ENCODE measurements around the gene DZIP3.
"Not testable (repeated sequence)": the region's sequence is repeated elsewhere in the genome, so short reads cannot be mapped to it uniquely, and the experiment has no call there.

Gene DZIP3

DNA sequence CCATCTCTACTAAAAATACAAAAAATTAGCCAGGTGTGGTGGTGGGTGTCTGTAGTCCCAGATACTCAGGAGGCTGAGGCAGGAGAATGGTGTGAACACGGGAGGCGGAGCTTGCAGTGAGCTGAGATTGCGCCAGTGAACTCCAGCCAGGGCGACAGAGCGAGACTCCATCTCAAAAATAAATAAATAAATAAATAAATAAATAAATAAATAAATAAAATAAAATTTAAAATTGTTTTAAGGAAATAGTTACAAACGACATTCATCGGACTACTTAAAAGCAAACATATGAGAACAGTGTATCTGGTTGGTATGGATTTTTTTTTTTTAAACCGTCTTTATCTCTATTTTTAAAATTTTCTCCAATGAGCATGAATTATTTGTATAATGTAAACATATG is 26.6 kb downstream of the DZIP3 start:
- not testable (repeated sequence) for H3K36me3 ChIP-seq (ENCODE audit: insufficient read depth, low read length); H3K4me1 ChIP-seq (ENCODE audit: insufficient read depth, low read length); H3K9me3 ChIP-seq (ENCODE audit: control insufficient read depth, insufficient read depth, low read length); H3K9ac ChIP-seq (ENCODE audit: low read depth, low read length)

DNA sequence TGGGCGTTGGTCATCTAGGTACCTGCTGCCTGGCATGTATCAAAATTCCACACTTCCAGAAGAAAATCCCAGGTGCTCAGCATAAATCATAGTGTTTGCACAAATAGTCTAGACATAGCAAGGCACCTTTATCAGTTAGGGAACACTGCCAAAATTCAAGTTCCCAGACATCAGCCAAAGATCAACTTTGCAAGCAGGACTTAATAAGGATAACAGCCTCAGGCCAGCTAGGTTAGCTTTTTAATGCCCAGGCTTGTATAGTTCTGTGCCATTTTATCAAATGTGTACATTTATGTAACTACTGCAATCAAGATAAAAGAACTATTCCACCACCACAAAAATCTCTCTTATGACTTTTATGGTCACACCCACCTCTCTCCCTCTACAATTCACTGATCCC is 30.7 kb downstream of the DZIP3 start:
- H3K9ac ChIP-seq (ENCODE audit: low read depth, low read length), result no peak overlapping the region
- H3K36me3 ChIP-seq (ENCODE audit: insufficient read depth, low read length), result no peaks in the 10 kb centered on the region; the same call in 1 of the 2 replicates
- H3K4me1 ChIP-seq (ENCODE audit: insufficient read depth, low read length), result no peaks in the 10 kb centered on the region
- no peaks in the 10 kb centered on the region for H3K9me3 ChIP-seq (ENCODE audit: control insufficient read depth, insufficient read depth, low read length)

DNA sequence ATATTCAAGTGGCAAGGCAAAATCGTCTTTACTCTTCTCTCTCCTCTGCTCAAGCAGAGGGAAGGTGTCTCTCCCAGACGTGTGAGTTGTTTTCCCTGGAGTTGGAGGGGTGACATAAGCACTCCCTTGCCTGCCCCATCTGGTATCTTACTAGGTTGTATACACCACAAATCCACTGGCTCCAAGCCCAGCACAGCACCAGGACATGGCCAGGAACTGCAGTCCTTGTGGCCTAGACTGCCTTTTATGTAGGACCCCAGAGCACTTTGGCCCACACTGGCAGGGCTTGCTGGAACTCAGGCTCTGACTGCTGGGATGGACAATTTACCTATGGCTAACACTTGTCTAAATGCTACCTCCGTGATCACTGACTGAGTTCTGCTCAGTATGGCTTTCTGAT is 34.0 kb downstream of the DZIP3 start:
- no peaks in the 10 kb centered on the region for H3K4me1 ChIP-seq (ENCODE audit: insufficient read depth, low read length)

DNA sequence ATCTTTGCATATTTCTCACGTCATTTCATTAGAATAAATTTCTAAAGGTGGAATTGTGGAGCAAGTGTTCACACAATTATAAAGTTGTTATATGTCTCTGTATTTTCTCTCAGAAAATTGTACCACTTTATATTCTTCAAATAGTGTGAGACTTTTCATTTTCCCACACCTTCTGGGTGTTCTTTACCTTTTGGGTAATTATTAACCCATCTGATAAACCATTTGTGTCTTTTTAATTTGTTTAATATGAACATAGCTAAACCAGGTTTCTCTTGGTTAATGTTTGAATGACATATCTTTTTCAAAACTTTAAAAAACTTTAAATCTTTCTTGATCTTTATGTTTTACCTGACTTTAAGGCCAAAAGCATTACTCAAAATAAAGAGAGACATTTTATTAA is 40.5 kb downstream of the DZIP3 start:
- H3K9ac ChIP-seq (ENCODE audit: low read depth, low read length), result no peak overlapping the region
- no peaks in the 10 kb centered on the region for H3K4me1 ChIP-seq (ENCODE audit: insufficient read depth, low read length)
- H3K36me3 ChIP-seq (ENCODE audit: insufficient read depth, low read length), result no peaks in the 10 kb centered on the region
- no peaks in the 10 kb centered on the region for H3K9me3 ChIP-seq (ENCODE audit: control insufficient read depth, insufficient read depth, low read length)

More for the DNA sequence above, 34.0 kb downstream of the DZIP3 start:
- Histone ChIP-seq H3K36me3 (ENCODE audit: insufficient read depth, low read length) (no peaks in the 10 kb centered on the region; the same call in 1 of the 2 replicates), H3K9me3 (ENCODE audit: control insufficient read depth, insufficient read depth, low read length) (no peaks in the 10 kb centered on the region), H3K9ac (ENCODE audit: low read depth, low read length) (no peak overlapping the region)

DNA sequence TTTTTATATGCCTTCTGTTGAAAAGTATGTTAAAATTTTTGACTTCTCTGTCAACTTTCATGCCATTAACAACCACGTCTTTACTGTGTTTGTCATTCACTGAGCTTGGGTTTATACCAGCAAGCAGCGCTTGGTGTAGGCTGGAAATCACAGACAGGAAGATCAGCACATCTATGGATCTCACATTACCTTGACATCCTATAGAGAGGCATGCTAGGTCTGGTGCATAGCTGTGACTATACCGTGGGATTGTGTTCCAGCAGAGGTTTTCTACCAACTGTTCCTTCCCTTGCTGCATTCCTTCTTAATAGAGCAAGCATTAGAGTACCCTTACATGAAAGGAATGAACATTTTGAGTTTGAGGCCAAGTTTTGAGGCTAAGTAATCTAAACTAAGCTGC is 53.0 kb downstream of the DZIP3 start:
- Histone ChIP-seq H3K9me3 (ENCODE audit: control insufficient read depth, insufficient read depth, low read length) (no peaks in the 10 kb centered on the region), H3K9ac (ENCODE audit: low read depth, low read length) (no peak overlapping the region), H3K4me1 (ENCODE audit: insufficient read depth, low read length) (peaks cover 4% of the 10 kb centered on the region; the same call in 1 of the 2 replicates), H3K36me3 (ENCODE audit: insufficient read depth, low read length) (peaks cover 2% of the 10 kb centered on the region; the same call in 1 of the 2 replicates)

DNA sequence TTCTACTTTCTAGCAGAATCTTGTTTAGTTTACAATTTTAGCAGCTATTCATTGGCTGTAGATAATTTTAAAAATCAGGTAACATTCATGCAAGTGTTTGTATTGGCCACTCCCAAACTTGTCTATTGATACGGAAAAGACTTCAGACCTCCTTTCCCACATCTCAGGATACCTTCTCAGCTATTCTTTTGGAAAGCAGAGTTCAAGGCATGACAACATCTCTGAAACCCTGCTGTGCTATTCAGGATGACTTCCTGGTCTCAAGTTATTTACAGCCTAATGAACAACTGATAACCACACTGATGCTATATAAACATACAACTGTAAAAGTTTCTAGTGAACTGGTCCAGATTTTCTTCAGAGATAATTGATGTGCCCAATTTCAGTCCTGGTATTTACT is 55.8 kb downstream of the DZIP3 start:
- Histone ChIP-seq H3K4me1 (ENCODE audit: insufficient read depth, low read length) (peaks cover 4% of the 10 kb centered on the region; the same call in 1 of the 2 replicates), H3K9ac (ENCODE audit: low read depth, low read length) (no peak overlapping the region), H3K9me3 (ENCODE audit: control insufficient read depth, insufficient read depth, low read length) (no peaks in the 10 kb centered on the region), H3K36me3 (ENCODE audit: insufficient read depth, low read length) (no peaks in the 10 kb centered on the region)

DNA sequence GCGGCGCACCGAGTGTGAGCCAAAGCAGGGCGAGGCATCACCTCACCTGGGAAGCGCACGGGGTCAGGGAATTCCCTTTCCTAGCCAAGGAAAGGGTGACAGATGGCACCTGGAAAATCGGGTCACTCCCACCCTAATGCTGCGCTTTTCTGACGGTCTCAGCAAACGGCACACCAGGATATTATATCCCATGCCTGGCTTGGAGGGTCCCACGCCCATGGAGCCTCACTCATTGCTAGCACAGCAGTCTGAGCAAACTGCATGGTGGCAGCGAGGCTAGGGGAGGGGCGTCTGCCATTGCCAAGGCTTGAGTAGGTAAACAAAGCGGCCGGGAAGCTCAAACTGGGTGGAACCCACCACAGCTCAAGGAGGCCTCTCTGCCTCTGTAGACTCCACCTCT is 66.1 kb downstream of the DZIP3 start:
- peaks cover 11% of the 10 kb centered on the region; the same call in 1 of the 2 replicates for H3K36me3 ChIP-seq (ENCODE audit: insufficient read depth, low read length)
- H3K4me1 ChIP-seq (ENCODE audit: insufficient read depth, low read length); H3K9ac ChIP-seq (ENCODE audit: low read depth, low read length): not testable (repeated sequence)

DNA sequence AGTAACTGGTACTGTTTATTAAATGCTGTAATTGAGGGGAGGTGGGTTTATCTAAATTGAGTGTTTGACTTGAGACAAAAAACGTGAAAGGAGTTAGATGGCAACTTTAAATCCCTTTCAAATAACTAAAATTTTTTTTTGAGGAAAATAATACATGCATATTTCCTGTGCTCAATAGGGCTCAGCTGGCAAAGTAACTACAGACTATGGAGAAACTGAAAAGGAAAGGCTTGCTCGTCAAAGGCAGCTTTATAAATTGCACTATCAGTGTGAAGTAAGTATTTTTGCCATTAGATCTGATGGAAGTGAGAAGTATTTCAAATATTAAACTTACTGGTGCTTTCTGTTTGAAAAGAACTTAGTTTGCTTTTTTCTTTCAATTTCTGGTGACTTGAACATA is 72.2 kb downstream of the DZIP3 start:
- Histone ChIP-seq H3K9me3 (ENCODE audit: control insufficient read depth, insufficient read depth, low read length) (no peaks in the 10 kb centered on the region; the same call in 1 of the 2 replicates), H3K4me1 (ENCODE audit: insufficient read depth, low read length) (no peaks in the 10 kb centered on the region), H3K9ac (ENCODE audit: low read depth, low read length) (no peak overlapping the region), H3K36me3 (ENCODE audit: insufficient read depth, low read length) (peaks cover 4% of the 10 kb centered on the region; the same call in 1 of the 2 replicates)

More for the DNA sequence above, 66.1 kb downstream of the DZIP3 start:
- H3K9me3 ChIP-seq (ENCODE audit: control insufficient read depth, insufficient read depth, low read length), result peaks cover 13% of the 10 kb centered on the region

DNA sequence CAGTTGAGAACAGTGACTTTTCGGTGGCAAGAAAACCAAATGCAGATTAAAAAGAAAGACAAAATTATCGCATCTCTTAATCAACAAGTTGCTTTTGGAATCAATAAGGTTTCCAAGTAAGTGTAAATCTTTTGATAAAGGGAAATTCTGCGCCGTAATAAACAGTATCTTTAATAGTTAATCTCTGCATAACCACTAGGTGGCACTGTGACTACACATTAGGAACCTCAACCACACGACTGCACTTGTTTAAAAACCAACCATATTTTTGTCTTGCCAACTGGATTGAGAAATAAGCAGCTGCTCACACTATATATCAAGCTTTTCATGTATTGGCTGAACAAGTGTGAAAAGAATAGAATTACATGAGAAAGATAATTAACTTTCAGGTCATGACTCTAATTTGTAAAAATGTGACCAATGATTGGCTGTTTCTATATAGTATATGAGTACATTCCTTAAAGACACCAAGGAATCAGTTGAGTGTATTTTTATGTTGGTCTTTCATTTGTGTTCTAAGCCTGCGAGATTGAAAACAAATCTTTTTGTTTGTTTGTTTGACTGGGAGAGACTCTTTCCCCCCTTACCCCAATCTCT is 72.7 kb downstream of the DZIP3 start:
- H3K36me3 ChIP-seq (ENCODE audit: insufficient read depth, low read length), result peaks cover 4% of the 10 kb centered on the region; the same call in 1 of the 2 replicates
- H3K4me1 ChIP-seq (ENCODE audit: insufficient read depth, low read length), result no peaks in the 10 kb centered on the region
- H3K9me3 ChIP-seq (ENCODE audit: control insufficient read depth, insufficient read depth, low read length), result no peaks in the 10 kb centered on the region; the same call in 1 of the 2 replicates
- H3K9ac ChIP-seq (ENCODE audit: low read depth, low read length), result no peak overlapping the region

DNA sequence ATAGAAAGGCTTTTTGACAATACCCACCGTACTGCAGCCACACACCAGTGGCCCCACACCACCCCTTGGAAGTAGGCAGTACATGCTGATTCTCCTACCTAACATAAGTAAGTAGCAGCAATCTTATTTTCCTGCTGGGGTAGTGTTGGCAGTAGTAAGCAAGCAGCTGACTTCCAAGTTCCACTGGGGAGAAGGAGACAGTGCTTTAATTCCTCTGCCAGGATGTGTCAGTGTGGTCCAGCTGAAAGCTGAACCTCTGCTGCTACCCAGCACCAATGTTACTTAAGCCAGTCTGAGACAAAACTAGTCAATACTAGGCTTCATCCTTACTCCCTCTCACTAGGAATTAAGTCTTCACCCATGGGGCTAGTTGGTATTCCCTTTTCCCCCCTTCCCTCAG is 74.7 kb downstream of the DZIP3 start:
- no peaks in the 10 kb centered on the region; the same call in 1 of the 2 replicates for H3K9me3 ChIP-seq (ENCODE audit: control insufficient read depth, insufficient read depth, low read length)

DNA sequence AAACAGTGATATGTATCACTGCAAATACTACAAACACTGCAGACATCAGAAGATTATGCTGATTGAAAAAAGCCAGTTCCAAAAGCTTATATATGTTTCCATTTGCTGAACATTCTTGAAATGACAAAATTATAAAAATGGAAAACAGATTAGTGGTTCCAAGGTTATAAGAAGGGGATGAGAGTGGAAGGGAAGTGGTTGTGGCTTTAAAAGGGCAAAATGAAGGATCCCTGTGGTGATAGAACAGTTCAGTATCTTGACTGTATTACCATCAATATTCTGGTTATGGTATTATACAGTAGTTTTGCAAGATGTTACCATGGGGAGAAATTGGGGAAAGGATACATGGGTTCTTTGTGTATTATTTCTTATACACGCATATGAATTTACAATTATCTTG is 77.8 kb downstream of the DZIP3 start:
- Histone ChIP-seq H3K36me3 (ENCODE audit: insufficient read depth, low read length) (peaks cover 4% of the 10 kb centered on the region; the same call in 1 of the 2 replicates), H3K9me3 (ENCODE audit: control insufficient read depth, insufficient read depth, low read length) (no peaks in the 10 kb centered on the region; the same call in 1 of the 2 replicates), H3K4me1 (ENCODE audit: insufficient read depth, low read length) (no peaks in the 10 kb centered on the region), H3K9ac (ENCODE audit: low read depth, low read length) (no peak overlapping the region)

More for the DNA sequence above, 74.7 kb downstream of the DZIP3 start:
- Histone ChIP-seq H3K36me3 (ENCODE audit: insufficient read depth, low read length) (peaks cover 4% of the 10 kb centered on the region; the same call in 1 of the 2 replicates), H3K4me1 (ENCODE audit: insufficient read depth, low read length) (no peaks in the 10 kb centered on the region), H3K9ac (ENCODE audit: low read depth, low read length) (no peak overlapping the region)

DNA sequence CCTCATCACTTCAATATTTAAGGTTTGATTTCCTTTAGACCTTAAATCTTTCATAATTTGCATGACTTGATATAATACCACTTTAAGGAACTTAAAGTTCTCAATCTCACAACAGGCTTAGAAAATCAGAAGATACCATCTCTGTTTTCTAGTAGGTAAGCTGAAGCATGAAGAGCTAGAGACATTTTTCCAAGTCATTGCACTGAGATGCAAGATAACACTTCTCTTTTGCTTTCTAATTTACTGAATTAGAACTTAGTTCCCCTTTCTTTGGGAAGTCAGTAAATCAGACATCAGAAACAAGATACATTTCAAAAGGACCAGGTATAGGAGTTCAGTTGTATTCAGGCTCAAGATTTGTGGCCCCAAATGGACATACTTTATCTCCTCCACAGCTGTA is 79.7 kb downstream of the DZIP3 start:
- Histone ChIP-seq H3K9me3 (ENCODE audit: control insufficient read depth, insufficient read depth, low read length) (no peaks in the 10 kb centered on the region; the same call in 1 of the 2 replicates), H3K4me1 (ENCODE audit: insufficient read depth, low read length) (no peaks in the 10 kb centered on the region), H3K9ac (ENCODE audit: low read depth, low read length) (no peak overlapping the region), H3K36me3 (ENCODE audit: insufficient read depth, low read length) (no peaks in the 10 kb centered on the region)

DNA sequence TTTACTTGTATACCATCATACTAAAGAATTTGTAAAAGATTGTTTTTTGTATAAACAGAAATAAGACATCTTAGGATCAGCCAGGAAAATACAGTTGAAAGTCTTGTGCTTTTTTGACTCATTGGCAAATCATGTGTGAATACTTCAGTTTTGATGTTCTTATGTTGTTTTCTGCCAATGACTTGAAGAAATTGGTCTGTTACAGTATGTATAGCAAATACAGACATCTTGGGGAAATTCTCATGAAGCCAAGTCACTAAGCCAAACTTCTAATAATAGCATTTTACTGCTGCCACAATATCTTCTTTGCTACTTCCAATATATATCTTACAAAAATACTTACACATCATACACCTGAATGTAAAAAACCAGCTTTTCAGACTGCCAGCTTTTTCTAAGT is 83.2 kb downstream of the DZIP3 start:
- Histone ChIP-seq H3K9me3 (ENCODE audit: control insufficient read depth, insufficient read depth, low read length) (no peaks in the 10 kb centered on the region), H3K36me3 (ENCODE audit: insufficient read depth, low read length) (no peaks in the 10 kb centered on the region), H3K9ac (ENCODE audit: low read depth, low read length) (no peak overlapping the region)

DNA sequence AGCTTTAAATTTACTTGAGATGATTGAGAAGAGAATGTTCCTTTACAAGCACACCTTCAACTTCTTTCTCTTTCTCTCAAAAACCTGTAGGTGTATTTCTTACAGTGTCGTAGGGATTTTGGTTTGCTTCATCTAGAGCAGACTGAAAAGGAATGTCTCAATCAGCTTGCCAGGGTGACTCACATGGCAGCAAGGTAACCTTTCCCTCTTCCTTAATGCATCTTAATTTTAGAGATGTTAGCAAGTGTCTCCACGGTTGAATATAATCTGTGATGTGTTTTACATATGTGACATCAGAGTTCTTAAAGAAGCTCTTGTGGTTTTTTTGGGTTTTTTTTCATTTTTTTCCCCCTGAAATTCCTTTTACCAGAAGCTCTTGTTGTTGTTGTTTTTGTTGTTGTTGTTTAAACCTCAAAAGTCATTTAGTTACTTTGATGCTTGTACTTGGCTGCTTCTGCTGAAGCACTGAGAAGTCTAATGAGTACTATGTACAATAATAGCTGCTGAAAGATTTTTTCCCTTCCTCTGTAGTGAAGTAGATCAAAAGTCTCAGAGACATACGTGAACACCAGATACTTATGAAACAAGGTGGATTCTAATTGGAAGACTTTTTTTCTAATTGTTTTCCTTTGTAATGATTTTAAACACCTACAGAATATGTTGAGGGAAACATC is 84.6 kb downstream of the DZIP3 start:
- H3K4me1 ChIP-seq (ENCODE audit: insufficient read depth, low read length), result no peaks in the 10 kb centered on the region
- H3K9me3 ChIP-seq (ENCODE audit: control insufficient read depth, insufficient read depth, low read length), result no peaks in the 10 kb centered on the region
- no peaks in the 10 kb centered on the region for H3K36me3 ChIP-seq (ENCODE audit: insufficient read depth, low read length)
- H3K9ac ChIP-seq (ENCODE audit: low read depth, low read length), result no peak overlapping the region

More for the DNA sequence above, 83.2 kb downstream of the DZIP3 start:
- no peaks in the 10 kb centered on the region for H3K4me1 ChIP-seq (ENCODE audit: insufficient read depth, low read length)

DNA sequence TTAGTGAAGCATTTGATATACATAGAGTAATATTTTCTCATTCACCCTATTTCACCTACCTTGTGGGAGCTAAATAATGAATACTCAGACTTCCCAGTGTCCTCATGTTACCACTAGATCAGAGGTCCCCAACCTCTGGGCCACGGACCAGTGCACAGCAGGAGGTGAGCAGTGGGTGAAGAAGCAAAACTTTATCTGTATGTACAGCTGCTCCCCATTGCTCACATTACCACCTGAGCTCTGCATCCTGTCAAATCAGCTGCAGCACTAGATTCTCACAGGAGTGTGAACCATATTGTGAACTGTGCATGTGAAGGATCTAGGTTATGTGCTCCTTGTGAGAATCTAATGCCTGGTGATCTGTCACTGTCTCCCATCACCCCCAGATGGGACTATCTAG is 88.3 kb downstream of the DZIP3 start:
- H3K4me1 ChIP-seq (ENCODE audit: insufficient read depth, low read length), result no peaks in the 10 kb centered on the region
- H3K36me3 ChIP-seq (ENCODE audit: insufficient read depth, low read length), result no peaks in the 10 kb centered on the region

More for the DNA sequence above, 88.3 kb downstream of the DZIP3 start:
- H3K9ac ChIP-seq (ENCODE audit: low read depth, low read length), result no peak overlapping the region
- no peaks in the 10 kb centered on the region for H3K9me3 ChIP-seq (ENCODE audit: control insufficient read depth, insufficient read depth, low read length)
